ENCODE measurements around the gene RNF212. TPM values are rescaled to one million over a fixed set of nuclear protein-coding genes. Genes with fewer than 3 reads are reported as not detected.
"Not testable (repeated sequence)": the region's sequence is repeated elsewhere in the genome, so short reads cannot be mapped to it uniquely, and the experiment has no call there.

RNF212 gene
- total and polyA plus RNA-seq, 3 experiments from 2014 or later = 1.2 to 2.0 (median 1.2) TPM

GRCh38 chr4:1130316-1131186 is 17.2 kb upstream of the RNF212 start:
- peaks cover 4% of the 10 kb centered on the region for H3K4me1 ChIP-seq (ENCODE audit: insufficient read depth, low read length)
- Mint-ChIP-seq H3K4me1 (peaks cover 3 to 5% (median 5%) of the 10 kb centered on the region in 3 donors), H3K27me3 (peaks cover 6 to 13% of the 10 kb centered on the region in 2 donors), H3K4me3 (no peak overlapping the region), H3K27ac (peak overlapping the region in 1 of 8 donors; percentile 75), H3K36me3 (no peaks in the 10 kb centered on the region), H3K9me3 (no peaks in the 10 kb centered on the region)
- H3K9me3 ChIP-seq (ENCODE audit: low read length) = no peaks in the 10 kb centered on the region
- no peaks in the 10 kb centered on the region for H3K36me3 ChIP-seq (ENCODE audit: insufficient read depth, low read length)
- no peak overlapping the region for H3K27ac ChIP-seq (ENCODE audit: low read depth, low read length)
- no peak overlapping the region for H3K4me3 ChIP-seq (ENCODE audit: low read length)
- DNase-seq = peak; percentile 56 to 82 (median 70)
- POLR2A ChIA-PET = interaction anchor here (1.2 kb wide), 1 partner anchor 217 kb away, joined by 3 read pairs; the partner anchor contains the start of gene UVSSA
- CTCF ChIA-PET = interaction anchor here (0.7 to 5.0 kb wide), 23 partner anchors 10 to 563 kb away, joined by 3 to 41 read pairs (median 4); partner anchors contain the start of genes MAEA and UVSSA
- H3K27me3 ChIP-seq (ENCODE audit: insufficient read depth, low read length, poor library complexity, severe bottlenecking) = no peaks in the 10 kb centered on the region

GRCh38 chr4:1126506-1126905 is 13.1 kb upstream of the RNF212 start:
- no peak overlapping the region for H3K27ac ChIP-seq (ENCODE audit: low read depth, low read length)
- ChIA-PET CTCF (no interaction called here), POLR2A (no interaction called here)
- H3K9me3 Mint-ChIP-seq = no peaks in the 10 kb centered on the region
- peaks cover 9 to 17% of the 10 kb centered on the region in 2 donors for H3K27me3 Mint-ChIP-seq
- no peak overlapping the region for H3K27ac Mint-ChIP-seq
- no peaks in the 10 kb centered on the region for H3K36me3 ChIP-seq (ENCODE audit: insufficient read depth, low read length)
- H3K36me3 Mint-ChIP-seq = peaks cover 0 to 2% (median 0%) of the 10 kb centered on the region in 3 donors
- no peak for DNase-seq
- peaks cover 4% of the 10 kb centered on the region for H3K4me1 ChIP-seq (ENCODE audit: insufficient read depth, low read length)
- no peaks in the 10 kb centered on the region for H3K9me3 ChIP-seq (ENCODE audit: low read length)
- peaks cover 3 to 5% (median 5%) of the 10 kb centered on the region in 3 donors for H3K4me1 Mint-ChIP-seq
- H3K4me3 ChIP-seq (ENCODE audit: low read length) = no peak overlapping the region
- H3K4me3 Mint-ChIP-seq = no peak overlapping the region
- no peaks in the 10 kb centered on the region for H3K27me3 ChIP-seq (ENCODE audit: insufficient read depth, low read length, poor library complexity, severe bottlenecking)

GRCh38 chr4:1125466-1125865 is 12.1 kb upstream of the RNF212 start:
- POLR2A ChIA-PET; H3K36me3 ChIP-seq (ENCODE audit: insufficient read depth, low read length); DNase-seq; H3K4me1 Mint-ChIP-seq; H3K27me3 ChIP-seq (ENCODE audit: insufficient read depth, low read length, poor library complexity, severe bottlenecking); H3K9me3 ChIP-seq (ENCODE audit: low read length); H3K4me3 ChIP-seq (ENCODE audit: low read length); CTCF ChIA-PET; H3K9me3 Mint-ChIP-seq; H3K27ac ChIP-seq (ENCODE audit: low read depth, low read length); H3K4me1 ChIP-seq (ENCODE audit: insufficient read depth, low read length); H3K4me3 Mint-ChIP-seq; H3K27ac Mint-ChIP-seq; H3K36me3 Mint-ChIP-seq: not testable (repeated sequence)
- peaks cover 9 to 17% of the 10 kb centered on the region in 2 donors for H3K27me3 Mint-ChIP-seq

- ChIA-PET POLR2A (no interaction called here), CTCF (no interaction called here)
- H3K27me3 ChIP-seq (ENCODE audit: insufficient read depth, low read length, poor library complexity, severe bottlenecking) = no peaks in the 10 kb centered on the region
- H3K9me3 ChIP-seq (ENCODE audit: low read length) = no peaks in the 10 kb centered on the region
- no peaks in the 10 kb centered on the region for H3K36me3 ChIP-seq (ENCODE audit: insufficient read depth, low read length)
- Mint-ChIP-seq H3K27ac (no peak overlapping the region), H3K4me1 (no peaks in the 10 kb centered on the region), H3K27me3 (peaks cover 9 to 17% of the 10 kb centered on the region in 2 donors), H3K36me3 (peaks cover 0 to 2% (median 0%) of the 10 kb centered on the region in 3 donors), H3K9me3 (no peaks in the 10 kb centered on the region), H3K4me3 (no peak overlapping the region)
- no peak overlapping the region for H3K4me3 ChIP-seq (ENCODE audit: low read length)
- DNase-seq = no peak
- no peaks in the 10 kb centered on the region for H3K4me1 ChIP-seq (ENCODE audit: insufficient read depth, low read length)
- H3K27ac ChIP-seq (ENCODE audit: low read depth, low read length) = no peak overlapping the region
Measured at GRCh38 chr4:1124818-1125217, 11.5 kb upstream of the RNF212 start.

GRCh38 chr4:1122505-1122904 is 9.1 kb upstream of the RNF212 start:
- POLR2A ChIA-PET = no interaction called here
- H3K27ac Mint-ChIP-seq = no peak overlapping the region

GRCh38 chr4:1116838-1117237 is 3.5 kb upstream of the RNF212 start:
- Mint-ChIP-seq H3K9me3 (no peaks in the 10 kb centered on the region), H3K27ac (no peak overlapping the region), H3K4me3 (peak overlapping the region in 1 of 7 donors; percentile 10), H3K4me1 (no peaks in the 10 kb centered on the region), H3K27me3 (peaks cover 9 to 20% of the 10 kb centered on the region in 2 donors), H3K36me3 (peaks cover 0 to 3% (median 2%) of the 10 kb centered on the region in 3 donors)
- Histone ChIP-seq H3K27ac (ENCODE audit: low read depth, low read length) (no peak overlapping the region), H3K36me3 (ENCODE audit: insufficient read depth, low read length) (no peaks in the 10 kb centered on the region), H3K4me1 (ENCODE audit: insufficient read depth, low read length) (no peaks in the 10 kb centered on the region), H3K9me3 (ENCODE audit: low read length) (no peaks in the 10 kb centered on the region), H3K27me3 (ENCODE audit: insufficient read depth, low read length, poor library complexity, severe bottlenecking) (peaks cover 3% of the 10 kb centered on the region), H3K4me3 (ENCODE audit: low read length) (no peak overlapping the region)
- no peak for DNase-seq
- POLR2A ChIA-PET = no interaction called here
- CTCF ChIA-PET = interaction anchor here (1.3 to 1.6 kb wide), 2 partner anchors 11 to 13 kb away, joined by 3 to 4 read pairs; no protein-coding TSS in a partner anchor

More at GRCh38 chr4:1122505-1122904, 9.1 kb upstream of the RNF212 start:
- Histone ChIP-seq H3K4me1 (ENCODE audit: insufficient read depth, low read length) (no peaks in the 10 kb centered on the region), H3K9me3 (ENCODE audit: low read length) (no peaks in the 10 kb centered on the region), H3K4me3 (ENCODE audit: low read length) (no peak overlapping the region), H3K27ac (ENCODE audit: low read depth, low read length) (no peak overlapping the region), H3K36me3 (ENCODE audit: insufficient read depth, low read length) (no peaks in the 10 kb centered on the region), H3K27me3 (ENCODE audit: insufficient read depth, low read length, poor library complexity, severe bottlenecking) (no peaks in the 10 kb centered on the region)
- no peaks in the 10 kb centered on the region for H3K4me1 Mint-ChIP-seq
- no peak overlapping the region for H3K4me3 Mint-ChIP-seq
- CTCF ChIA-PET = no interaction called here
- H3K36me3 Mint-ChIP-seq = peaks cover 0 to 2% (median 0%) of the 10 kb centered on the region in 3 donors
- no peaks in the 10 kb centered on the region for H3K9me3 Mint-ChIP-seq
- peaks cover 3 to 11% of the 10 kb centered on the region in 2 donors for H3K27me3 Mint-ChIP-seq
- DNase-seq = no peak

- no peaks in the 10 kb centered on the region for H3K9me3 Mint-ChIP-seq
- no peaks in the 10 kb centered on the region for H3K4me1 Mint-ChIP-seq
- Histone ChIP-seq H3K9me3 (ENCODE audit: low read length) (no peaks in the 10 kb centered on the region), H3K36me3 (ENCODE audit: insufficient read depth, low read length) (no peaks in the 10 kb centered on the region), H3K27ac (ENCODE audit: low read depth, low read length) (no peak overlapping the region), H3K4me1 (ENCODE audit: insufficient read depth, low read length) (no peaks in the 10 kb centered on the region), H3K27me3 (ENCODE audit: insufficient read depth, low read length, poor library complexity, severe bottlenecking) (peaks cover 9% of the 10 kb centered on the region), H3K4me3 (ENCODE audit: low read length) (no peak overlapping the region)
- peaks cover 0 to 3% (median 1%) of the 10 kb centered on the region in 3 donors for H3K36me3 Mint-ChIP-seq
- DNase-seq = no peak
- H3K27me3 Mint-ChIP-seq = peaks cover 17 to 31% of the 10 kb centered on the region in 2 donors
- no peak overlapping the region for H3K27ac Mint-ChIP-seq
- CTCF ChIA-PET = interaction anchor here (0.8 to 1.6 kb wide), 2 partner anchors 12 to 373 kb away, joined by 3 to 4 read pairs; no protein-coding TSS in a partner anchor
- POLR2A ChIA-PET = no interaction called here
- H3K4me3 Mint-ChIP-seq = no peak overlapping the region
Measured at GRCh38 chr4:1115528-1116293, 2.3 kb upstream of the RNF212 start.

- Histone ChIP-seq H3K9me3 (ENCODE audit: low read length) (no peaks in the 10 kb centered on the region), H3K27ac (ENCODE audit: low read depth, low read length) (no peak overlapping the region), H3K4me3 (ENCODE audit: low read length) (no peak overlapping the region), H3K27me3 (ENCODE audit: insufficient read depth, low read length, poor library complexity, severe bottlenecking) (peaks cover 9% of the 10 kb centered on the region), H3K36me3 (ENCODE audit: insufficient read depth, low read length) (no peaks in the 10 kb centered on the region), H3K4me1 (ENCODE audit: insufficient read depth, low read length) (no peaks in the 10 kb centered on the region)
- no peak for DNase-seq
- Mint-ChIP-seq H3K36me3 (peaks cover 0 to 3% (median 1%) of the 10 kb centered on the region in 3 donors), H3K4me1 (no peaks in the 10 kb centered on the region), H3K4me3 (no peak overlapping the region), H3K27me3 (peaks cover 24 to 42% of the 10 kb centered on the region in 2 donors), H3K9me3 (no peaks in the 10 kb centered on the region), H3K27ac (no peak overlapping the region)
- ChIA-PET POLR2A (no interaction called here), CTCF (no interaction called here)
Measured at GRCh38 chr4:1112821-1113182, 562 bp downstream of the RNF212 start.

Measured in CD8-positive, alpha-beta memory T cell (primary cell).